Sigmoid colon (tissue), 7 donors: ENCODE results near the gene SERPINA9. TPM values are rescaled to one million over a fixed set of nuclear protein-coding genes. Genes with fewer than 3 reads are reported as not detected.

Experiments used
- DNase-seq: peaks from one replicate; pipeline ENCODE4 v3.0.0-alpha.2; 2019
- H3K27ac ChIP-seq, 4 donors: fragments of 200-600 bp; sonication (generic); one replicate each; pipeline ENCODE4 v1.5.1; 2016 to 2019; ENCODE audit warnings: mild to moderate bottlenecking in 1 of 4
- H3K27me3 ChIP-seq, 3 donors: fragments of 200-600 bp; sonication (generic); one replicate each; pipeline ENCODE4 v1.5.1; 2019; ENCODE audit warnings: mild to moderate bottlenecking in 1 of 3
- H3K36me3 ChIP-seq, 4 donors: fragments of 200-600 bp; sonication (generic); one replicate each; pipeline ENCODE4 v1.5.1; 2016 to 2019
- H3K4me1 ChIP-seq, 4 donors: fragments of 200-600 bp; sonication (generic); one replicate each; pipeline ENCODE4 v1.5.1; 2017 to 2019
- H3K4me3 ChIP-seq, 4 donors: fragments of 200-600 bp; sonication (generic); one replicate each; pipeline ENCODE4 v1.5.1; 2017 to 2019; ENCODE audit warnings: mild to moderate bottlenecking in 2 of 4, moderate library complexity in 1 of 4
- H3K9me3 ChIP-seq, 4 donors: fragments of 200-600 bp in 3 of 4; sonication (generic) in 3 of 4; one replicate each; pipeline versions ENCODE4 v1.5.1 to v1.6.1; 2013 to 2019
- CTCF ChIP-seq, 4 experiments: fragments of 450-650 bp in 3 of 4; fragments of 200-600 bp in 1 of 4; IDR thresholded peaks; one replicate each; pipeline ENCODE4 v1.5.1; 2016 to 2019; ENCODE audit warnings: antibody characterized with exemption in 4 of 4, mild to moderate bottlenecking in 3 of 4, moderate library complexity in 2 of 4
- EP300 ChIP-seq, 4 donors: sonication (generic); formaldehyde crosslinking; IDR thresholded peaks; one replicate each; pipeline ENCODE4 v1.6.1; 2017; ENCODE audit warnings: antibody characterized with exemption in 4 of 4
- POLR2A ChIP-seq, 2 donors: fragments of 450-650 bp; IDR thresholded peaks; one replicate each; pipeline ENCODE4 v1.6.1; 2016; ENCODE audit warnings: antibody characterized with exemption in 2 of 2, mild to moderate bottlenecking in 2 of 2, moderate library complexity in 2 of 2
- POLR2AphosphoS5 ChIP-seq, 4 donors: sonication (generic); formaldehyde crosslinking; IDR thresholded peaks; one replicate each; pipeline ENCODE4 v1.6.1; 2017; ENCODE audit warnings: antibody characterized with exemption in 4 of 4
- WGBS, 2 donors: extraction: QIAGEN DNeasy Blood & Tissue Kit; methylation state at CpG; one replicate each; pipeline ENCODE4 v1.1.7; 2013; 5-methylcytosine and 5-hydroxymethylcytosine counted together
- intact Hi-C: fragments of 100-400 bp; cut with DNase I; formaldehyde crosslinking; loops from one replicate; pipeline ENCODE4 v1.15.1; 2023
- polyA plus RNA-seq, 3 donors: library from polyadenylated mRNA; stranded (reverse); fragments of 200-250 nt; gene quantifications; one replicate each; pipeline ENCODE4 v1.2.3, GENCODE V29; 2013
- total RNA-seq, 4 donors: library from RNA; depleted of rRNA; stranded (reverse); fragments of >200 nt; gene quantifications; one replicate each; pipeline ENCODE4 v1.1.0, GENCODE V29; 2016
- donor health status: healthy with polysubstance abuse.
- donor health status: Bipolar disorder and iron deficiency.
- donor health status: healthy.

The SERPINA9 gene
- total RNA-seq (not detected), polyA plus RNA-seq (under 1 TPM in 1 of 3 donors, not detected in 2; 0.80 TPM)

- H3K4me1 ChIP-seq = no peaks in the 10 kb centered on the region
- H3K27ac ChIP-seq = no peak within 1 kb of the TSS
- TF ChIP-seq POLR2A (IDR thresholded peaks at IDR 0.05) = no peak
- no peak for TF ChIP-seq CTCF (IDR thresholded peaks at IDR 0.05)
- no peak for TF ChIP-seq POLR2AphosphoS5 (IDR thresholded peaks at IDR 0.05)
- no peak for DNase-seq
- no peak within 1 kb of the TSS for H3K4me3 ChIP-seq
- H3K36me3 ChIP-seq = no peaks in the 10 kb centered on the region
- intact Hi-C loops = no loop called here
- 56 to 76% methylated on average over 2 of the region's 2 CpGs for WGBS, 2 donors
- H3K27me3 ChIP-seq = no peaks in the 10 kb centered on the region
- H3K9me3 ChIP-seq = peaks cover 0 to 17% (median 7%) of the 10 kb centered on the region in 4 donors
Measured at GRCh38 chr14:94476023-94476422, at the start of gene SERPINA9. Gene SERPINA9, minus strand, starts transcription at chr14:94476197. Its CDS starts 6,357 bp downstream, at chr14:94469840.

GRCh38 chr14:94524093-94524492 lies 48.1 kb upstream of the SERPINA9 start:
- Histone ChIP-seq H3K4me3 (no peak overlapping the region), H3K27ac (no peak overlapping the region), H3K36me3 (no peaks in the 10 kb centered on the region), H3K4me1 (no peaks in the 10 kb centered on the region), H3K9me3 (no peaks in the 10 kb centered on the region), H3K27me3 (no peaks in the 10 kb centered on the region)
- WGBS, 2 donors = 62 to 68% methylated on average over 3 of the region's 3 CpGs
- intact Hi-C loops = no loop called here
- no peak for DNase-seq
- TF ChIP-seq POLR2AphosphoS5 (IDR thresholded peaks at IDR 0.05) = no peak
- no peak for TF ChIP-seq EP300 (IDR thresholded peaks at IDR 0.05)
- no peak for TF ChIP-seq CTCF (IDR thresholded peaks at IDR 0.05)
- TF ChIP-seq POLR2A (IDR thresholded peaks at IDR 0.05) = no peak

GRCh38 chr14:94523265-94523664 lies 47.3 kb upstream of the SERPINA9 start:
- no peak for DNase-seq
- H3K36me3 ChIP-seq = no peaks in the 10 kb centered on the region
- H3K4me1 ChIP-seq = no peaks in the 10 kb centered on the region
- no peak overlapping the region for H3K27ac ChIP-seq
- H3K4me3 ChIP-seq = no peak overlapping the region
- H3K9me3 ChIP-seq = no peaks in the 10 kb centered on the region
- 88 to 92% methylated on average over 8 of the region's 8 CpGs for WGBS, 2 donors
- intact Hi-C loops = no loop called here
- H3K27me3 ChIP-seq = no peaks in the 10 kb centered on the region
- TF ChIP-seq CTCF (IDR thresholded peaks at IDR 0.05) = no peak
- no peak for TF ChIP-seq POLR2A (IDR thresholded peaks at IDR 0.05)
- TF ChIP-seq POLR2AphosphoS5 (IDR thresholded peaks at IDR 0.05) = no peak
- no peak for TF ChIP-seq EP300 (IDR thresholded peaks at IDR 0.05)

- Histone ChIP-seq H3K36me3 (no peaks in the 10 kb centered on the region), H3K27ac (no peak overlapping the region), H3K4me1 (no peaks in the 10 kb centered on the region), H3K4me3 (no peak overlapping the region), H3K27me3 (no peaks in the 10 kb centered on the region), H3K9me3 (no peaks in the 10 kb centered on the region)
- WGBS, 2 donors = 66 to 86% methylated on average over 7 of the region's 7 CpGs
- no peak for DNase-seq
- intact Hi-C loops = no loop called here
- no peak for TF ChIP-seq POLR2A (IDR thresholded peaks at IDR 0.05)
- no peak for TF ChIP-seq POLR2AphosphoS5 (IDR thresholded peaks at IDR 0.05)
- TF ChIP-seq CTCF (IDR thresholded peaks at IDR 0.05) = no peak
- no peak for TF ChIP-seq EP300 (IDR thresholded peaks at IDR 0.05)
Measured at GRCh38 chr14:94522115-94522724, 46.2 kb upstream of the SERPINA9 start.
